HG02798 (cell line): Measurements from ENCODE around the gene ZNF681.
"Not testable (repeated sequence)": the region's sequence is repeated elsewhere in the genome, so short reads cannot be mapped to it uniquely, and the experiment has no call there.

ENCODE experiments used
- ATAC-seq: cut with Tn5 transposase; IDR thresholded peaks from one replicate; pipeline ENCODE4 v1.9.1; 2021; ENCODE audit warnings: mild to moderate bottlenecking; ENCODE audit not compliant: unreplicated experiment, poor library complexity

ZNF681 gene

DNA sequence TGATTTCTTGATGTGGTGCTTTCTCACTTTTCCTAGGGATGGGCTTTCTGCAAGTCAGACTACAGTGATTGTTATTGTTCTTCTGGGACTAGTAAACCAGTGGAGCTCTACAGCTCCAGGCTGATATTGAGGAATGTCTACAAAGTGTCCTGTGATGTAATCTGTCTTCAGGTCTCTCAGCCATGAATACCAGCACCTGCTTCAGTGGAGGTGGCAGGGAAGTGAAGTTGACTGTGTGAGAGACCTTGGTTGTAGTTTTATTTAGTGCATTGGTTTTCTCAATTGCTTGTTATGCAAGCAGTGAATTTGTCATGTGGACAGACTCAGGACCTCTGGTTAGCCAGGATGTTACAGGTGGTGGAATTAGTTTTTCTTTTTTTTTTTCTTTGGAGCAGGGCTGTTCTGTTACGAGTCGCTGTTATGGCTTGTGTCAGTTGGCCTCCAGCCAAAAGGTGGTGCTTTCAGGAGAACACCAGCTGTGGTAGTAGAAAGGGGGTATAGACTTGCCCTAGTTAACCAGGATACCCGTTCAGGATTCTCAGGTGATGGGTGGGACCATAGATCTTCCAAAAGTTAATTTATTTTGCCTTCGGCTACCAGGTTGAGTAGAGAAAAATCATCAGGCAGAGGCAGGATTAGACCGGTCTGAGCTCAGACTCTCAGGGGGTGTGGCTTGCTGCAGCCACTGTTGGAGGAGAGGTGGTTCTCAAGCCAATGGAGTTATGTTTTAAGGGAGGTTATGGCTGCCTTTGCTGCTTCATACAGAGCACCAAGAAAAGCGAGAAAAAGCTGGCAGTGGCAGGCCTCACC lies 59.8 kb downstream of the ZNF681 start:
- ATAC-seq, result no peak

DNA sequence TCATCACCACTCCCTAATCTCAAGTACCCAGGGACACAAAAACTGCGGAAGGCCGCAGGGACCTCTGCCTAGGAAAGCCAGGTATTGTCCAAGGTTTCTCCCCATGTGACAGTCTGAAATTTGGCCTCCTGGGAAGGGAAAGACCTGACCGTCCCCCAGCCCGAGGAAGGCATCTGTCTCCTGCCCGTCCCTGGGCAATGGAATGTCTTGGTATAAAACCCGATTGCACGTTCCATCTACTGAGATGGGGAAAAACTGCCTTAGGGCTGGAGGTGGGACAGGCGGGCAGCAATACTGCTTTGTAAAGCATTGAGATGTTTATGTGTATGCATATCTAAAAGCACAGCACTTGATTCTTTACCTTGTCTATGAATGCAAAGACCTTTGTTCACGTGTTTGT lies 65.8 kb downstream of the ZNF681 start:
- not testable (repeated sequence) for ATAC-seq
